GM19238 (cell line): ENCODE results near the gene NFATC1.

Experiments
- DNase-seq: peaks from one replicate; pipeline ENCODE4 v3.0.0; 2011; ENCODE audit warnings: low spot score; ENCODE audit not compliant: insufficient read length

NFATC1 gene

GRCh38 chr18:79455261-79455660 lies 59.5 kb downstream of the NFATC1 start:
- no peak for DNase-seq

- no peak for DNase-seq
Observed at GRCh38 chr18:79456105-79456980, 60.6 kb downstream of the NFATC1 start.

DNA sequence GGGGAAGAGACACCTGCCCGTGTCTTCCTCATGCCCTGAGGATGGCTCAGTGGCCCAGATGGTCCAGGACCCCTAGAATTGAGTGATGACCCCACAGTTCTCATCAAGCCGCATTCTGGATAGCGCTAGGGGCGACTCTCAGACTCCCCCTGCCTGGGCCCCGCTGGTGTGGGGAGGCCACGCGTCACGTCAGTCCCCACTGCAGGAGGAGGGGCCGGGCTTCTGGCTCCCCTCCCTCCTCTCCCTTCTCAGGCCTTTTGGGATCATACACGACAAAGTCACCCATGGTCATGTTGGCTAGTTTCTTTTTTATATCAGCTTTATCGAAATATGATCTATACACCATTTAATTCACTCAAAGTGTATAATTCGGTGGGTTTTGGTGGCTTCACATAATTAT lies 61.5 kb downstream of the NFATC1 start:
- DNase-seq: no peak

DNA sequence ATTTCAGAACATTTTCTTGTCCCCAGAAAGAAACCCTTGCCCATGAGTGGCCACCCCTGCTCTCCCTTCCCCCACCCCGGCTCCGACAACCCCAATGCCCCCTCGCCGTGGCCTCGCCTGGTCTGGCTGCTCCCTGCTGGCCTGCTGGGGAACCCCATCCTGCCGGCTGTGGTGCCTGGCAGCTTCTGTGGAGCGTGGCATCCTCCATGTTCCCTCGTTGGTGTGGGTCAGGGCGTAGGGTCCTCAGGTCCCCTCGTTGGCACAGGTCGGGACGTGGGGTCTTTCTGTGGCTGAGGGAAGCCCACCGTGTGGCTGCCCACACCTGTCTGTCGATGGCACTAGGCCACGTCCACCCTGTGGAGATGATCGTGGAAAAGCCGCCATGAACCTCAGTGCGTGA lies 61.9 kb downstream of the NFATC1 start:
- no peak for DNase-seq

GRCh38 chr18:79458131-79458838 lies 62.6 kb downstream of the NFATC1 start:
- no peak for DNase-seq

GRCh38 chr18:79458917-79459803 lies 63.4 kb downstream of the NFATC1 start:
- no peak for DNase-seq

GRCh38 chr18:79459946-79460480 lies 64.3 kb downstream of the NFATC1 start:
- DNase-seq: peak; percentile 58

DNA sequence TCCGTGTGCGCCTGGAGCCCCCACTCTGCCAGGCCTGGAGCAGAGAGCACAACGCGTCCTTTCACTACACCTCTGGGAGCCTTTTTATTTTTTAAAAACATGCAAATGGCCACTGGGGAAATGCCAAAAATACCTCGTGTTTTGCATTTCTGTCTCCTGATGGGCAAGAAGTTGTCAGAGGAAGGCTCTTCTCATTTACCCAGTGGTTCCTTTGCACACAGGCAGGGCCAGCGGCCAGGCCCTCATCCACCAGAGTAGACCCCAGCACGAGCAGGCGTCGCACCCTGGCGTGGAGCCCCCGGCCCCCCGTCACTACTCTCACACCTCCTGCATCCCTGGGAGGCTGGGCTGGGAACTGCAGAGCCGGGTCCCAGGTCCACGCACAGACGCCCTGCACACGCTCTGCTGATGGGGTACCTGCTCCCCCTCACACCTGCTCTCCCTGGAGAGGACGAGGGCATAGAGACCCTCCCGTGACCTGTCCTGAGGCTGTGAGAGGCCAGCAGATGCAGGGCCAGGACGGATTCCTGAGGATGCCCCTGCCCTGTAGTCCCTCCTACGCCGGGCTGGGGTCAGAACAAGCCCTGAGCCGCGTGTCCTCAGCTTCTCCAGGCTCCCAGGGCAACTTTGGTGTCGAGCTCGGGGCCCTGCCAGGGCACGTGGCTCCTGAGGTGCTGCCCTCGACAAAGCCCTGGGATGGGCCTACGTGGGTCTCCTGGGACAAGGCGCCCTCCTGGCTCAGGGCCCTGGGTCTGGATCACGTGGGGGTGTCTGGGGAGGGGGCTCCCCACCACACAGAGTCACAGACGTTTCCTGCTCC lies 65.0 kb downstream of the NFATC1 start:
- peak; percentile 78 for DNase-seq

DNA sequence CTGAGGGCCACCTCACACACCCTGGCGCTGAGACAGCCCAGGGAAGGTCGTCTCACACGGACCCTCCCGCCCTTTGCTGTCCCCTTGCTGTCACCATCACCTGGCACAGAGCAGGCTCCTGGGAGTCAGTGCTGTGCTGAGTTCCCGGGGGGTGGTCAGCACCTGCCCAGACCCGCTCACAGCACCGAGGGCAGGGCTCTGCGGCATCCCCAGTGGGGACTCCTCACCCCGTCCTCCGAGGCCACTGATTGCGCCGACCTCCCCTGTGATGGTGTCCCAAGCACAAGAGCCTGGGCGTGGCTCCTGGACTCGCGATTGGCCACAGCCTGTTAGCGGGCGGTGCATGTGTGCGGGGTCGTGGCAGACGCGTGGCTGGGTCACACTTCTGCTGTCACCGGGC lies 65.9 kb downstream of the NFATC1 start:
- no peak for DNase-seq

GRCh38 chr18:79463424-79463960 lies 67.8 kb downstream of the NFATC1 start:
- DNase-seq: no peak

DNA sequence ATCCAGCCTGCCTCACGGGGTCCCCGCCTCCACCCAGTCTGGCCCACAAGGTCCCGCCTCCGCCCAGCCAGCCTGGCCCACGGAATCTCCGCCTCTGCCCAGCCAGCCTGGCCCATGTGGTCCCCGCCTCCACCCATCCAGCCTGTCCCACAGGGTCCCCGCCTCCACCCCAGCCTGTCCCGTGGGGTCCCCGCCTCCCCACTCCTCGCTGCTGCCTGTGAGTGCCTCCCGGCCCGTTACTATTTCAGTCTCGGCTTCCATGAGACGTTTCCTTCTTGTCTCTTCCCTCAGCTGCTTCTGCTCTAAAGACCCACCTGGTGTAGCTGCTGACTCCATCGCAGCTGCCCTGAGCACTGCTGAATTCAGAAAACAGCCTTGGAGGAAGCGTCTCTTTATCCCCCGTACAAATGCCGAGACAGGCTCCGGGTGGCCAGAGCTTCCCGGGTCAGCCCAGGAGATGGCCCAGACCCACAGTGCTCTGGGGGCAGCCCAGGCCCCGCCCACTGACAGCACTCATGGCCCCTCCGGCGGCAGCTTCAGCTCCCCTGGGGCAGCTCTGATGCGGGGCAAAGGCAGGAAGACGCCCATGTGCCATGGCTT lies 69.8 kb downstream of the NFATC1 start:
- DNase-seq: peak; percentile 77

- peak; percentile 65 for DNase-seq
Observed at GRCh38 chr18:79466591-79466990, 70.9 kb downstream of the NFATC1 start.

DNA sequence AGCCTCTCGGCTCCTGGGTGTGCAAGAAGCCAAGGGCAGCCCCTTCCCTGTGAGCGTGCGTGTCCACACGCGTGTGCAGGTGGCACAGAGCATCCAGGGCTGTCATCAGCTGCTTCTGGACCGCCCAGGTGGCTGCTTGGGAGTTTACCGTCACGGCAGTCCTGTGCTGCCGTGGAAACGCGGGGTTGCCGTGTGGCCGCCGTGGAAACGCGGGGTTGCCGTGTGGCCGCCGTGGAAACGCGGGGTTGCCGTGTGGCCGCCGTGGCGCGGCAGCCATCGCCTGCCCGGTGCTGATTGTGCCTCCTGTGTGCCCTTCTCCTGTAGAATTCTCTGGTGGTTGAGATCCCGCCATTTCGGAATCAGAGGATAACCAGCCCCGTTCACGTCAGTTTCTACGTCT lies 71.4 kb downstream of the NFATC1 start:
- no peak for DNase-seq

- DNase-seq: no peak
Observed at GRCh38 chr18:79468119-79468789, 72.5 kb downstream of the NFATC1 start.

DNA sequence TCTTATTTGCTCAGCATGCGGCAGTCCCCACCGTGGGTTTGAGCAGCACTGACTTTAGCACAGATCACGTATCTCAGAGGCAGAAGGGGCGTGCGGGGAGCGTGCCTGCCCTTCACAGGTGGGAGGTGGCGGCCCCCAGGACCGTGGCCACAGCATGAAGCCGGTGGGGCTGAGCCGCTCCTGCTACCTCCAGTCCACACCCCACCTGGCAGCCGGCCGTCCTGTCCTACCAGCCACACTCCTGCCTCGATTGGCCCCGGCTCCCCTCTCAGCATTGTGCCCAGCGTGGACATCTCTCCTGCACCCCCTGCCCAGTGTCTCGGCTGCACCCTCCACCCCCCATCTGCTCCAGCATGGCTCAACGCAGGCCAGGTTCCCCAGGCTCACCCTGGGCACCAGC lies 73.6 kb downstream of the NFATC1 start:
- DNase-seq: no peak

DNA sequence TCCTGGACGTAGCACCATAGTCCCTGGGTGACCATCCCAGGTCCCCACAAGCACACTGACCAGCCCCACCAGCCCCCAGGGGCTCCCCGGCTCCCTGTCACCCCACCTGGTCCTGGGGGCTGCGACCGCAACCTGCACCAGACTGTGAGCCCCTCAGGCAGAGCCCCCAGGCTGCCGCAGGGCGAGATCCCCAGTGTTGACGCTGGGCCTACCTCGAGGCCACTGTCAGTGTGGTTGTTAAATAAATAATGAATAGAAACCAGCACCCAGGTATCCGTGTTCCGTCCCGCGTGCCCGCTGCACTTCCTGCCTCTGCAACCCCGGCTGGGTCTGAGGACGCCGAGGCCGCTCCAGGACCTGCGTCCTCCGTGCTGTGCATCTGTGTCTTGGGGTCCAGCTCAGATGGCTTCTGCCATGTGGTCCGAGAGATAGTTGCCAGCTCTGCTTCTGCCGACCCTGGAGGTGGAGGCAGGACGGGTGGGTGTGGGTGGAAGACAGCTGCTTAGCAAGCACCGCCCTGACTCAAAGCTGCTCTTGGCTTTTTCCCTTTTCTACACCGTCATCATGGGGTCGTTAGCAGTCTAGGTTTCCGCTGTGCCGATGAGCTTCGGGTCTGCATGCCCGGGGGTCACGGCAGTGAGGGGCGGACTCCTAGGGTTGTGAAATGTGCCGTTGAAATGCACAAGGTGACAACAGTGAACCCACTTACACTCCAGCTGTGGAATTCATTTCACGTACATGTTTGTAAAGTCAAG lies 74.2 kb downstream of the NFATC1 start:
- no peak for DNase-seq

- no peak for DNase-seq
Observed at GRCh38 chr18:79470547-79470946, 74.8 kb downstream of the NFATC1 start.

GRCh38 chr18:79471046-79471445 lies 75.3 kb downstream of the NFATC1 start:
- no peak for DNase-seq

- DNase-seq: no peak
Observed at GRCh38 chr18:79471597-79471996, 75.9 kb downstream of the NFATC1 start.
